MM.1S (cell line): ENCODE results near the gene ARL6.
"Not testable (repeated sequence)": the region's sequence is repeated elsewhere in the genome, so short reads cannot be mapped to it uniquely, and the experiment has no call there.

Source experiments
- DNase-seq: peaks from one replicate; pipeline ENCODE4 v3.0.0-alpha.2; 2015
- H2AFZ ChIP-seq: fragments of 300-600 bp; sonication (generic); 2 replicates; pipeline ENCODE4 v1.6.0; 2016; ENCODE audit warnings: antibody characterized with exemption, low read length
- H3F3A ChIP-seq: fragments of 300-600 bp; sonication (generic); 2 replicates; pipeline ENCODE4 v1.6.1; 2016; ENCODE audit warnings: mild to moderate bottlenecking, antibody characterized with exemption, low read length, moderate library complexity, mixed read lengths; ENCODE audit not compliant: insufficient read depth
- H3K27ac ChIP-seq: fragments of 300-600 bp; sonication (generic); 2 replicates; pipeline ENCODE4 v1.5.1; 2016; ENCODE audit warnings: mild to moderate bottlenecking, low read length
- H3K27me3 ChIP-seq: fragments of 300-600 bp; sonication (generic); replicated peaks from 2 replicates; pipeline ENCODE4 v1.6.0; 2016; ENCODE audit warnings: low read length; ENCODE audit not compliant: insufficient read depth
- H3K36me3 ChIP-seq: fragments of 300-600 bp; sonication (generic); replicated peaks from 2 replicates; pipeline ENCODE4 v1.6.1; 2016; ENCODE audit warnings: mild to moderate bottlenecking, low read length, mixed read lengths; ENCODE audit not compliant: insufficient read depth
- H3K4me1 ChIP-seq: fragments of 300-600 bp; sonication (generic); 2 replicates; pipeline ENCODE4 v1.6.1; 2016; ENCODE audit warnings: low read length, mixed read lengths
- H3K4me2 ChIP-seq: fragments of 300-600 bp; sonication (generic); 2 replicates; pipeline ENCODE4 v1.6.0; 2016; ENCODE audit warnings: low read depth, low read length
- H3K4me3 ChIP-seq: fragments of 300-600 bp; sonication (generic); 2 replicates; pipeline ENCODE4 v1.5.1; 2016; ENCODE audit warnings: low read length, mixed read lengths
- H3K79me2 ChIP-seq: fragments of 300-600 bp; sonication (generic); 2 replicates; pipeline ENCODE4 v1.6.1; 2016; ENCODE audit warnings: mixed run types, low read length, mixed read lengths
- H3K9ac ChIP-seq: fragments of 300-600 bp; sonication (generic); 2 replicates; pipeline ENCODE4 v1.6.1; 2016; ENCODE audit warnings: low read length, mixed read lengths
- H3K9me2 ChIP-seq: fragments of 300-600 bp; sonication (generic); replicated peaks from 2 replicates; pipeline ENCODE4 v1.6.1; 2016; ENCODE audit warnings: mild to moderate bottlenecking, low read length, mixed read lengths; ENCODE audit not compliant: insufficient read depth
- H3K9me3 ChIP-seq: fragments of 300-600 bp; sonication (generic); replicated peaks from 2 replicates; pipeline ENCODE4 v1.6.1; 2016; ENCODE audit warnings: mild to moderate bottlenecking, low read length, mixed read lengths; ENCODE audit not compliant: insufficient read depth
- H4K20me1 ChIP-seq: fragments of 300-600 bp; sonication (generic); 2 replicates; pipeline ENCODE4 v1.6.1; 2016; ENCODE audit warnings: mild to moderate bottlenecking, low read length, moderate library complexity, mixed read lengths; ENCODE audit not compliant: insufficient read depth
- CTCF ChIP-seq: fragments of 300-600 bp; sonication (generic); IDR thresholded peaks from 2 replicates; pipeline ENCODE4 v1.5.1; 2016; ENCODE audit warnings: antibody characterized with exemption, low read length, mixed read lengths
- EZH2 ChIP-seq: fragments of 300-600 bp; sonication (generic); optimal IDR thresholded peaks from 2 replicates; pipeline ENCODE3; 2017; ENCODE audit warnings: low read depth, mild to moderate bottlenecking, antibody characterized with exemption, low read length, mixed read lengths
- EZH2phosphoT487 ChIP-seq: fragments of 300-600 bp; sonication (generic); IDR thresholded peaks from 2 replicates; pipeline ENCODE4 v1.6.1; 2018; ENCODE audit warnings: antibody characterized with exemption, low read length

Gene ARL6

GRCh38 chr3:97829198-97829597, 64.6 kb downstream of the ARL6 start:
- Histone ChIP-seq H3K9ac (no peak overlapping the region), H3K4me1 (peaks cover 18% of the 10 kb centered on the region), H3K9me2 (no peaks in the 10 kb centered on the region), H3K27me3 (no peaks in the 10 kb centered on the region), H2AFZ (no peak overlapping the region), H3K4me3 (no peak overlapping the region; the same call in 1 of the 2 replicates), H3F3A (peaks cover 9% of the 10 kb centered on the region), H4K20me1 (no peaks in the 10 kb centered on the region), H3K27ac (peak overlapping the region; percentile 24; the same call in 1 of the 2 replicates), H3K4me2 (peak overlapping the region; percentile 21; the same call in 1 of the 2 replicates), H3K36me3 (no peaks in the 10 kb centered on the region), H3K9me3 (no peaks in the 10 kb centered on the region), H3K79me2 (peaks cover 18% of the 10 kb centered on the region; the same call in 1 of the 2 replicates)
- peak; percentile 18 for DNase-seq
- TF ChIP-seq CTCF (no peak), EZH2phosphoT487 (no peak), EZH2 (no peak)

- Histone ChIP-seq H3K79me2 (peaks cover 18% of the 10 kb centered on the region; the same call in 1 of the 2 replicates), H4K20me1 (no peaks in the 10 kb centered on the region), H3K9me2 (no peaks in the 10 kb centered on the region), H3K4me3 (no peak overlapping the region), H3K36me3 (no peaks in the 10 kb centered on the region), H2AFZ (no peak overlapping the region), H3K4me1 (peaks cover 18% of the 10 kb centered on the region), H3K27me3 (no peaks in the 10 kb centered on the region), H3K9ac (no peak overlapping the region), H3K27ac (no peak overlapping the region), H3K9me3 (no peaks in the 10 kb centered on the region), H3K4me2 (no peak overlapping the region), H3F3A (peaks cover 9% of the 10 kb centered on the region)
- no peak for DNase-seq
- TF ChIP-seq CTCF (no peak), EZH2 (no peak), EZH2phosphoT487 (no peak)
Measured at GRCh38 chr3:97830638-97831037, 66.1 kb downstream of the ARL6 start.

- H3K9ac ChIP-seq: no peak overlapping the region
- no peak overlapping the region for H2AFZ ChIP-seq
- TF ChIP-seq CTCF (no peak), EZH2phosphoT487 (no peak), EZH2 (no peak)
- H3K27ac ChIP-seq: no peak overlapping the region
- peaks cover 18% of the 10 kb centered on the region; the same call in 1 of the 2 replicates for H3K79me2 ChIP-seq
- no peaks in the 10 kb centered on the region for H3K9me2 ChIP-seq
- no peak overlapping the region for H3K4me2 ChIP-seq
- H3K9me3 ChIP-seq: no peaks in the 10 kb centered on the region
- peaks cover 9% of the 10 kb centered on the region for H3F3A ChIP-seq
- no peaks in the 10 kb centered on the region for H3K27me3 ChIP-seq
- no peaks in the 10 kb centered on the region for H3K36me3 ChIP-seq
- no peaks in the 10 kb centered on the region for H4K20me1 ChIP-seq
- DNase-seq: no peak
- H3K4me1 ChIP-seq: peaks cover 18% of the 10 kb centered on the region
- H3K4me3 ChIP-seq: no peak overlapping the region
Measured at GRCh38 chr3:97831140-97831539, 66.6 kb downstream of the ARL6 start.

- not testable (repeated sequence) for H3K4me3 ChIP-seq, H3K79me2 ChIP-seq, H2AFZ ChIP-seq, H3K9ac ChIP-seq, H3F3A ChIP-seq, H3K9me2 ChIP-seq, H3K27ac ChIP-seq, H3K27me3 ChIP-seq, H4K20me1 ChIP-seq, DNase-seq, H3K9me3 ChIP-seq, H3K4me2 ChIP-seq, H3K36me3 ChIP-seq
- H3K4me1 ChIP-seq: peaks cover 16% of the 10 kb centered on the region
Measured at GRCh38 chr3:97833184-97833583, 68.6 kb downstream of the ARL6 start.
